Astrocyte (in vitro differentiated cells and primary cell): ENCODE results near the gene RNH1. TPM values are rescaled to one million over a fixed set of nuclear protein-coding genes. Genes with fewer than 3 reads are reported as not detected.

Source experiments
- DNase-seq: peaks from one replicate; pipeline ENCODE4 v3.0.0-alpha.2; 2010; ENCODE audit warnings: low read depth
- FAIRE-seq: peaks from 2 replicates; lab custom pipeline; 2011; peaks lifted over from hg19 to GRCh38; lab: Jason Lieb, UNC
- H2AFZ ChIP-seq: 2 replicates; pipeline ENCODE4 v1.6.0; 2012; ENCODE audit warnings: low read depth, low read length, inconsistent platforms
- H3K27ac ChIP-seq: 2 replicates; pipeline ENCODE4 v1.5.1; 2011; ENCODE audit warnings: low read depth, low read length, inconsistent platforms
- H3K27me3 ChIP-seq: 2 replicates; pipeline ENCODE4 v1.6.0; 2011; ENCODE audit warnings: low read length, inconsistent platforms; ENCODE audit not compliant: insufficient read depth
- H3K36me3 ChIP-seq: 2 replicates; pipeline ENCODE4 v1.5.1; 2011; ENCODE audit warnings: low read length, inconsistent platforms; ENCODE audit not compliant: insufficient read depth
- H3K4me1 ChIP-seq: 2 replicates; pipeline ENCODE4 v1.5.1; 2011; ENCODE audit warnings: low read length, inconsistent platforms; ENCODE audit not compliant: insufficient read depth
- H3K4me2 ChIP-seq: 2 replicates; pipeline ENCODE4 v1.6.0; 2012; ENCODE audit warnings: low read length, inconsistent platforms
- H3K4me3 ChIP-seq: 2 replicates; pipeline ENCODE4 v1.5.1; 2011; ENCODE audit warnings: low read depth, mild to moderate bottlenecking, low read length, inconsistent platforms; ENCODE audit not compliant: insufficient read depth
- H3K79me2 ChIP-seq: 2 replicates; pipeline ENCODE4 v1.6.0; 2012; ENCODE audit warnings: mild to moderate bottlenecking, low read length, inconsistent platforms; ENCODE audit not compliant: insufficient read depth
- H3K9ac ChIP-seq: 2 replicates; pipeline ENCODE4 v1.6.0; 2012; ENCODE audit warnings: mild to moderate bottlenecking, low read length, inconsistent platforms
- H3K9me3 ChIP-seq: 2 replicates; pipeline ENCODE4 v1.5.1; 2012; ENCODE audit warnings: low read depth, mild to moderate bottlenecking, low read length, inconsistent platforms; ENCODE audit not compliant: insufficient read depth
- H4K20me1 ChIP-seq: 2 replicates; pipeline ENCODE4 v1.6.0; 2012; ENCODE audit warnings: low read length, inconsistent platforms; ENCODE audit not compliant: insufficient read depth
- H3K27ac Mint-ChIP-seq: one replicate; pipeline ENCODE4 v1.8.0; 2021; ENCODE audit warnings: mild to moderate bottlenecking, mixed read lengths; ENCODE audit not compliant: unreplicated experiment
- H3K27me3 Mint-ChIP-seq: one replicate; pipeline ENCODE4 v1.8.0; 2021; ENCODE audit warnings: low read depth, mixed read lengths; ENCODE audit not compliant: unreplicated experiment
- H3K36me3 Mint-ChIP-seq: one replicate; pipeline ENCODE4 v1.8.0; 2021; ENCODE audit warnings: low read depth, mixed read lengths; ENCODE audit not compliant: unreplicated experiment
- H3K4me1 Mint-ChIP-seq: one replicate; pipeline ENCODE4 v1.8.0; 2021; ENCODE audit warnings: low read depth, mixed read lengths; ENCODE audit not compliant: unreplicated experiment
- H3K4me3 Mint-ChIP-seq: one replicate; pipeline ENCODE4 v1.8.0; 2021; ENCODE audit warnings: mild to moderate bottlenecking, moderate library complexity, mixed read lengths; ENCODE audit not compliant: unreplicated experiment
- H3K9me3 Mint-ChIP-seq: one replicate; pipeline ENCODE4 v1.8.0; 2021; ENCODE audit warnings: mild to moderate bottlenecking, mixed read lengths; ENCODE audit not compliant: unreplicated experiment
- CTCF ChIP-seq: IDR thresholded peaks from 2 replicates; pipeline ENCODE4 v1.5.1; 2011; ENCODE audit warnings: low read depth, mild to moderate bottlenecking, inconsistent platforms, low read length, moderate library complexity; ENCODE audit not compliant: insufficient read depth
- EZH2 ChIP-seq: IDR thresholded peaks from 2 replicates; pipeline ENCODE4 v1.6.1; 2012; ENCODE audit warnings: mild to moderate bottlenecking, low read length, inconsistent platforms; ENCODE audit not compliant: insufficient read depth
- total RNA-seq: library from RNA; stranded (reverse); gene quantifications from 2 replicates; pipeline ENCODE4 v1.2.1, GENCODE V29; 2021

Gene RNH1
- total RNA-seq, 1 donor from 2014 or later, result 117 TPM

- no peak overlapping the region for H2AFZ ChIP-seq
- Mint-ChIP-seq H3K27ac (no peak overlapping the region), H3K4me3 (no peak overlapping the region), H3K27me3 (no peaks in the 10 kb centered on the region), H3K9me3 (no peaks in the 10 kb centered on the region), H3K36me3 (no peaks in the 10 kb centered on the region), H3K4me1 (no peaks in the 10 kb centered on the region)
- no peak overlapping the region for H3K27ac ChIP-seq
- no peaks in the 10 kb centered on the region for H3K9me3 ChIP-seq
- FAIRE-seq (no peak), DNase-seq (no peak)
- peaks cover 11% of the 10 kb centered on the region for H3K79me2 ChIP-seq
- TF ChIP-seq EZH2, result no peak
- TF ChIP-seq CTCF, result no peak
- no peak overlapping the region for H3K4me3 ChIP-seq
- peaks cover 4% of the 10 kb centered on the region for H4K20me1 ChIP-seq
- H3K4me1 ChIP-seq, result no peaks in the 10 kb centered on the region
- H3K4me2 ChIP-seq, result no peak overlapping the region
- no peaks in the 10 kb centered on the region for H3K36me3 ChIP-seq
- no peak overlapping the region for H3K9ac ChIP-seq
- H3K27me3 ChIP-seq, result no peaks in the 10 kb centered on the region
Observed at GRCh38 chr11:489610-490185, 17.3 kb downstream of the RNH1 start.

DNA sequence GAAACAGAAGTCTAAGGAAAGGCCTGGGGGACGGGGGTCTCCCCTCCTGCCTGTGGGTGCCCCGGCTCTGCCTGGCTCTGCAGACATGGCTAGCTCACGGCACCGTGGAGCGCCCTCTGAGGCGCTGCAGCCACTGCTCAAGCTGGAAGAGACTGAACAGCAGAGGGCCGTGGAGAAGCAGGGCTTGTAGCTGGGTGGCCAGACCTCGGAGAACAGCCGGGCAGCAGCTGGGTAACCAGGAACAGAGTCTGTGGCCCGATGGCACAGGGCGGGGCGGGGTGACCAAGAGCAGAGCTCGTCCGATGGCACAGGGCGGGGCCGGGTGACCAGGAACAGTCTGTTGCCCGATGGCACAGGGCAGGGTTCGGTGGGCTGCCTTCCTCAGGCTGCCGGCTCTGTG, 18.1 kb downstream of the RNH1 start:
- no peak overlapping the region for H3K9ac ChIP-seq
- peaks cover 7% of the 10 kb centered on the region for H4K20me1 ChIP-seq
- no peak for TF ChIP-seq EZH2
- no peak for TF ChIP-seq CTCF
- FAIRE-seq (no peak), DNase-seq (no peak)
- H2AFZ ChIP-seq, result no peak overlapping the region
- no peak overlapping the region for H3K4me3 Mint-ChIP-seq
- H3K27me3 Mint-ChIP-seq, result no peaks in the 10 kb centered on the region
- H3K9me3 Mint-ChIP-seq, result no peaks in the 10 kb centered on the region
- no peaks in the 10 kb centered on the region for H3K9me3 ChIP-seq
- H3K4me3 ChIP-seq, result no peak overlapping the region
- H3K27ac ChIP-seq, result no peak overlapping the region
- peaks cover 4% of the 10 kb centered on the region for H3K36me3 Mint-ChIP-seq
- H3K36me3 ChIP-seq, result no peaks in the 10 kb centered on the region
- no peak overlapping the region for H3K27ac Mint-ChIP-seq
- peaks cover 17% of the 10 kb centered on the region for H3K79me2 ChIP-seq
- H3K4me1 ChIP-seq, result no peaks in the 10 kb centered on the region
- no peaks in the 10 kb centered on the region for H3K4me1 Mint-ChIP-seq
- H3K27me3 ChIP-seq, result no peaks in the 10 kb centered on the region
- no peak overlapping the region for H3K4me2 ChIP-seq

GRCh38 chr11:488579-488978, 18.5 kb downstream of the RNH1 start:
- Mint-ChIP-seq H3K4me1 (no peaks in the 10 kb centered on the region), H3K27ac (no peak overlapping the region), H3K9me3 (no peaks in the 10 kb centered on the region), H3K27me3 (no peaks in the 10 kb centered on the region), H3K4me3 (no peak overlapping the region), H3K36me3 (peaks cover 5% of the 10 kb centered on the region)
- no peak for FAIRE-seq
- Histone ChIP-seq H3K4me3 (no peak overlapping the region), H3K4me1 (no peaks in the 10 kb centered on the region), H2AFZ (no peak overlapping the region), H3K4me2 (no peak overlapping the region), H3K27me3 (no peaks in the 10 kb centered on the region), H3K9me3 (no peaks in the 10 kb centered on the region), H3K9ac (no peak overlapping the region), H3K36me3 (no peaks in the 10 kb centered on the region), H3K27ac (no peak overlapping the region), H4K20me1 (peaks cover 10% of the 10 kb centered on the region), H3K79me2 (peaks cover 21% of the 10 kb centered on the region)
- TF ChIP-seq CTCF (no peak), EZH2 (no peak)
- DNase-seq, result no peak
